Activated CD4-positive, alpha-beta T cell treated with anti-CD3 and anti-CD28 coated beads, Interleukin-2, amount 50 U/mL, for 16 hours (primary cell): ENCODE data around the gene PARVA.

ENCODE experiments used
- DNase-seq: peaks from one replicate; pipeline ENCODE4 v3.0.0-alpha.2; 2020

The PARVA gene

DNA sequence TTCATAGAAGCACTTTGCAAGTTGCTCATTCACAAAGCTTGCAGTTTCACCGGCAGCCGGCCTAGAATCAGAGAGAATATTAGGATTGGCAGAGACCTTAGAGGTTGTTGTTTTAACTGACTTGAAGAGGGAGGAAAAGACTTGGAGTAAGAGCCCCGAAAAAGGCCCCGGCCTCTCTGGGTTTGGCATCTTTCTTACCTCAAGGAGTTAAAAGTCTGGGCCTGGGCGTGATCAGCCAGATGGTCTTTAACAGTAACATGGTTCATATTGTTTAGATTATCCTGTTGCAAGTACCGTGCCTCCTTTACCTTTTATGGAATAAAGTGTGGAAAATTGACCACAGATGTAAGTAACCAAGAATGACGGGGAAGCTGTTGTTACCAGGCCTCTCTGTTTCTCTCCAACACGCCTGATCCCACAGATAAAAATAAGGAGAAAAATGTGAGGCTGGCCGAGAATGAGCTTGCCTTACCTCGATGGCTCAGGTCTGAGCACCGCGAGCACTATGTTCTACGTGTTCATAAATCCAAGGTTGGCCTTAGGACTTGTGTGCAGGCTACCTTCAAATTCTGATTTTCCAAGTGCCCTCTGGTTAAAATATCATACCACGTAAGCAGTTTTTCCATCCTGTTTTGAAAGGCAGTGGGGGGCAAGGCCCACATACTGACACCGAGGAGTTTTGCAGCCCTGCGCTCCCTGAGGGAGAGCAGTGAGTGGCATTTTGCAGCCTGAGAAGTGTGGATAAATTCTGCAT is 56.4 kb downstream of the PARVA start:
- no peak for DNase-seq

DNA sequence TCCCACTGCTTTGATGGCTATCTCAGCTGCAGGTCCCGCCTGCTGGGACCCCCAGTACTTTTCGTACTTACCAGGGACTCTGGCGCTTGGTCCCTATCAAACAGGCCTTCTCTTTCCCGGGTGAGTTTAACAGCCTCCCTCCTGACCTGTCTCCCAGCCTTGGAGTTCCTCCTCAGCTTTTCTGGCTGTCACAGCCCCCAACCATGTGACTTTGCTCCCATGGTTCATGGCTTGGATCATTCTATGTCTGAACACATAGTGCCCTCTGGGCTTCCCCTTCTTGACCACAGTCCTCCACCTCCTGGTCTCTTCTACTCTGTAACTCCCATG is 56.9 kb downstream of the PARVA start:
- DNase-seq: no peak

DNA sequence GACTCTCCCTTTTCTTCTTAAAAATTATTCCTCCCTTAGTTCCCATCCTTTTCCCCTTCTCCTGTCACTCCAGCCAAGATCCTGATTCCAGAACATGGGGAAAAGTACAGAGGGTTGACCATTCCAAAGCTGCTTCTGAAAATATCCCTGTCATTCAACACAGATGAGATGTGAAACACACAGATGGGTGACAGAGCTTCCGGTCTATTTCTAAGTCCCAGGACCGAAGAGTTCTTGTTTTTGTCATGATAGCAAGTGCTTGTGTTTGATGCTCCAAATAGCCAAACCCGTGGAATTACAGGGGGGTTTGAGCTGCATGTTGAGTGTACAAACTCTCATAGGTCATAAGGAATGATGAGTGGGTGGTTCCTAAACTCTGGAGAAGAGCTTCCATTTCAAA is 57.9 kb downstream of the PARVA start:
- no peak for DNase-seq

DNA sequence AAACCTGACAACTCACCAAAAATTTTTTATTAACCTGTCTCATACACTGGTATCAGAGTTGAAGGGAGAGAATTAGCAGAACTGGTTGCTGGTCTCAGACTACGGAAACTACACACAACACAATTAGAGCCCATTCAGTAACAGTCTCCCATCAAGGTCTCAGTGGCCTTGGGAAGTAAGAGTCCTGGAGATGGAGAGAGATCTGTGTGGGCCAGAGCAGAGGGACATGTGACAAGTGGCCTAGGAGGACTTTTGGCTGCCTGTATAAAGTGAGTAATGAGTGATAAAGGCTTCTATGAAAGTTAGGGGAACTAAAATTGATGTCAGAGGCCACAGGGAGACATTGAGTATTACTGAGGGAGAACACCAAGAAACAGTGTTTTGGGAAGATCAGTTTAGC is 58.9 kb downstream of the PARVA start:
- no peak for DNase-seq

DNA sequence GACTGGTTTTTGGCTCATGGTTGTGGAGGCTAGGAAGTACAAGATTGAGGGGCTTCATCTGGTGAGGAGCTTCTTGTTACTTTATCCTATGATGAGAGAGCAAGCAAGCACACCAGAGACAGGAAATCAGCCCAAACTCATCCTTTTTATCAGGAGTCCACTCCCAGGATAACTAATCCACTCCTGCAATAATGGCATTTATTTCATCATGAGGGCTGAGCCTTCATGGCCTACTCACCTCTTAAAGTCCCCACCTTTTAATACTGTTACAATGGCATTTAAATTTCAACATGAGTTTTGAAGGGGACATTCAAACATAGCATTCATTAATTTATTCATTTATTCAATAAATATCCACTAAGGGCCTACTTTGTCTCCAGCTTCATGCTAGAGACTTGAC is 60.9 kb downstream of the PARVA start:
- no peak for DNase-seq

DNA sequence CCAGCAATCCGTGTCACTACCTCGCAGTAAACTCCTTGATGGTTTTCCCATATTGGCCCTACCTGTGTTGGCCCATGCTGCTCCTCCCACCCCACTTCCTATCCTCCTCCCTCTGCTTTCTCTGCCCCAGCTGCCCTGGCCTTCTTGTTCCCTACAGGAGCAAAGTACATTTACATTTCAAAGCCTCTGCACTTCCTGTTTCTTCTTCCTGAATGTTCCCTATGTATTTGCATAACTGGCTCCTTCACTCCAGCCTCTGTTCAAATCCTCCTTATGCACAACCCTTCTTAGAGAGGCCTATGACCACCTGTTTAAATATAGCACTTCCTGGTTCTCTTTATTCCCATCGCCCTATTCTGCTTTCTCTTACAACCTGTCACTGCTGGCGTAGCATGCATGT is 62.2 kb downstream of the PARVA start:
- DNase-seq: no peak

DNA sequence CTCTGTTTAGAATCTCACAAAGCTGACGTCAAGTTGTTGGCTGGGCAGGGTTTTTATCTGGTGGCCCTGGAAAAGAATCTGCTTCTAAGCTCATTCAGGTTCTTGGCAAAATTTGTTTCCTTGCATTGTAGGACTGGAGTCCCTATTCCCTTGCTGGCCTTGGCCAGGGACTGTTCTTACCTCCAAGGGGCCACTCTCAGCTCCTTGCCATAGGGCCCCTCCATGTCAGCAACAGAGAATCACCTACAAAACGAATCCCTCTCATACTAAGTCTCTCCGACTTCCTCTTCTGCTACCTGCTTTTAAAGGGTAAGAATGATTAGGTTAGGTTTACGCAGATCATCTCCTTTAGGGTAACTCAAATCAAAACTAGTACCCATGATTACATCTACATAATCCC is 63.2 kb downstream of the PARVA start:
- no peak for DNase-seq

DNA sequence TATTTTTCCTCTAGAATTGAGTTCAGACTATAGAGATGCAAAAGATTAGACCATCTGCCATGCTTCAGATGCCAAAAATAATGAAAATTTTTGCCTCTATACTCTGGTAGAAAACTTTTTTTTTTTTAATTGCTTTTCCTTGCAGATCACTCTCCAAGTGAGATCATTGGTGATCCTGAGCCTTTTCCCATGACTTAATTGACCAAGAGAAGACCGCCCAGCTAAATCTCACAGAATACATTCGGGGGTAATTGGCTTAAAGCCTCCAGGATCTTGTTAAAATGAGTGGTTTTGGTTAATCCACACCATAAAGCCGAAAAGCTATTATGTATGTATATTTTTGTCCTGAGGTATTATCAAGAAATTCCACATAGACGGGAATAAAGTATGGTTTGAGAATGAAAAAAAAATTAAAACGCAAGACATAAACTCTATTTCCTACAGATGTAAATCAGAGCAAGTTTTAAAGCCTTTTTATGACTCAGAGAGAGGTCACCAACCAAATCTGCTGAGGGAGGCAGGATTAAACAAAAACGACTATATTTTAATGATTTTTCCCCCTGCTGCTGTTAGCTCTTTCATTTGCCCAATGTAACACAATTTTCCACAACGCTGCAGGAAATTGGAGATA is 64.0 kb downstream of the PARVA start:
- DNase-seq: no peak

DNA sequence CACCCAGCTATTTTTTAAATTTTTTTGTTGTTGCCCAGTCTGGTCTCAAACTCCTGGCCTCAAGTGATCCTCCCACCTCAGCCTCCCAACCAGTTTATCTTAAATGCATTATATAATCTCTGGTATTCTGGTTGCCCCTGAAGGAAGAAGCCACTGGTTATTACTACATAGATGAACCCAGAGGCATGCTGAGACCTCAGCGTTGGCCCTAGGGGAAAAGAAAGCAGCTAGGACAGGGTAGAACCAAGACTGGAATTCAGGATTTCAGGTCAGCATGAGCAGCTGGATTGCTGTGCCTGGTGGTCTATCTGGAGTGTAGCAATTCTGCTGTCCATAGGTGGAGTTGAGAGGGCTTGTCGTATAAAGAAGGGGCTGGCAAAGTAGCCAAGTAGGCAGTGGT is 67.2 kb downstream of the PARVA start:
- DNase-seq: no peak

DNA sequence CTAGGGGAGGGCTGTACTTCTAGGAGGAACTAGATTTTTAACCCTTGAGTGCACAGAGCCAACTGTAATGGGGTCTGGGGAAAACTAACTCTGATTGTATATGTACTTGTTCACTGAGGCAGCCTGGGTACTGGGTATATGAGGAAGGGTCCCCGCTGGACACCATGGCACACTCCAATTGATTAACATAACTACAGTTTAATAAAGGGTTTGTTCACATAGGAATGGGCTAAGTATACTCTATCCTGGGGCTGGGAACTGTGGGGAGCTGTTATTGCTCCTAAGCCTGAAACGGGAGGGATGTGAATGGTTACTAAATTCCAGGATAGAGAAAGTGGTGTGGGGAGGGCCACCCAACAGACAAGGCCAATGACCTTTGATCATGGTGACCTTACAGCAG is 67.6 kb downstream of the PARVA start:
- DNase-seq: no peak

DNA sequence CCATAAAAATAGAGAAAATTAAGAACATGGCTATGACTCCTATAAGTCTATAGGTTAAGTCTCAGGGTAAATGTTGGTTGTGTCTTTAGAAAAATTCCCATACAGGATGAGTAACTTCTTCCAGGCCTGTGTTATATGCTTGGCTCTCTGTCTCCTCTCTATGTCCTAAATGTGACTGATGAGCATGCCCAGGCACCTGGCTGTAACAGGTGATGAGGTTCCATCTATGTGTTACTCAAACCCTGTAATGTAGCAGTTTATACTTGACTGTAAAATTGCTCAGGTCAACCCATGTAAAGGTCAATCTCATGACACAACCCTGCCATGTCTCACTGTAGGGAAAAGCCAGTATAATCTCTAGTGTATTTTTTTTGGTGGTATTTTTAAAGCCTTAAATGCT is 69.5 kb downstream of the PARVA start:
- DNase-seq: no peak

DNA sequence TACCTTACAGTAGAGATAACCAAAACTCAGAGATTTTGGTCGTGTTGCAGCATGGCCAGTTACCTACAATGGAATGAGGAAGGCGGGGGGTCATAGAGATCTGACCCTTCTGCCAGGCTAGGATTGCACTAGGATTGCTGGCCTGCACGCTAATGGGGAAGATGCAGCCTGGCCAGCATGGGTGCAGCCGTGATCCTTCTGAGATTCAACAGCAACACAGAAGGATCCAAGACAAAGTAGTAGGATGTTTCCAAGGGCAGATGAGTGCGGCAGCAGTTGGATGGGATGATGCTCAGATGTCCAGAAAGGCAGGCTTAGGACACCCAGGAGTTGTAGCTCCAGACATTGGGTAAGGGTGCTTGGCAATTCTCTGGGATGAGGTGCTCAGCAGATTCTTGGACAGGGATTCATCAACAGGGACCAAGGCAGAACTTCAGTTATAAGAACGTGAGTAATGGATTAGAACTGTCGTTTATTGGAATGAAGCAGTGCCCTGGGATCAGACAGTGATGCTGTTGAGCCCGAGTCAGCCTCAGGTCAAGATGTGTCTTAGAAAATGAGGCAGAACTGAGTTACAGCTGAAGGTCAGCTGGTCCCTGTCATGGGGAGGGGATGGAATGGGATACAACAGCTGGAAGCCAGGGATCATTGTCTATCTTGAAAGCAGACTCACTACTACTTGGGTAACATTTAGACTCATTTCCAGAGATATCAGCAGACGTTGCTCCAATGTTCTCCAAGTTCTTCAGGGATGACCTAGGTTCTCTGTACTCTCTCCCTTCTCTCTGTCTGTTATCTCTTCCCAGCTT is 71.0 kb downstream of the PARVA start:
- DNase-seq: no peak

DNA sequence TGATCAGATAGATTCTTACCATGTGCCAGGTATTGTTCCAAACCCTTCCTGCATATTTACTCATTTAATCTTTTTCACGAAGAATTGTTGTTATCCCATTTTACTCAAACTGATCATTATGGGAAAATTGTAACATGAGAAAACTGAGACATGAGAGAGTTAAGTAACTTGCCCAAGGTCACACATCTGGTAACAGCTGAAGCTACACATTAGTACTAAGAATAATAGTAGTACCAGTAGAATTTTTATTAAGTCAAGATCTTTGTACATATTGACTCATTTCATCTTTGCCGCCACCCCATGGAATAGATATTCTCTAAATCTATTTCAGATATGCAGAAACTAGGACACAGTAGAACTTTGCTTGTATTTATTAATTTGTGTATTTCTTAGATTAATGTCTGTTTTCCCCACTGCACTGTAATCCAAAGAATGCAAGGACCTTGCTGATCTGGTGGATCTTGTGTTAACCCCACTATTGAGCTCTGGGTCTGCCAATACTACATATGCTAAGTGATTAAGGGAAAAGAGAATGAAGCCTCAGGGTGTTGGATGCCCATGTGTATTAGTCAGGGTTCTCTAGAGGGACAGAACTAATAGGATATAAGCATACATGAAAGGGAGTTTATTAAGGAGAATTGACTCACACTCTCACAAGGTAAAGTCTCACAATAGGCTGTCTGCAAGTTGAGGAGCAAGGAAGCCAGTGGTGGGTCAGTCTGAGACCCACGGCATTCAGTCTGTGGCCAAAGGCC is 72.8 kb downstream of the PARVA start:
- DNase-seq: no peak

DNA sequence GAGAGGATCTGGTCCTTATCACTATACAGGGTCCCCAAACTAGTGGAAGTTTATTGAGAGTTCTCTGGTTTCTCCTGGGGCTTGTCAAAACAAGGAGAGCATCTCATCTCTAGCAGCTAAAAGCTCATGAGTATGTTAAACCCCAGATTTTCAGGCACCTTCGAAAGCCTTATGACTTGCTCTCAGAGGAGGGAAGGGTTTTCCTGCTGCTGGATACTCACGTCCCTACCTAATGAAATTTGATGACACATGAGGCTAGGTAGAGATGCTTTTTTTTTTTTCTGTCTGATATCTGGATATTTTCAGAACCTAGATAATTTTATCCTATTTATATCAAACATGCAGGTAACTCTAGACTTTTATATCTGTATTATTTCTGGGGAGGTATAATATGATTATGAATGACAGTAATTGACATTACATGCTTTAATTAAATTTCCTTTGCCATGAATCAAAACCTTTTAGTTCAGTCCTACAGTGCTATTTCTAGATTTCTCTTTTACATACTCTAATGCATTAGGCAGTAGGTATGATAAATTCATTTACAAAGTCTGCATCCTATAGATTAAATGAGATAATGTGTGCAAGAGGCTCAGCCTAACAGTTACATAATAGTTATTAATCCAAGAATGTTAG is 73.9 kb downstream of the PARVA start:
- no peak for DNase-seq

DNA sequence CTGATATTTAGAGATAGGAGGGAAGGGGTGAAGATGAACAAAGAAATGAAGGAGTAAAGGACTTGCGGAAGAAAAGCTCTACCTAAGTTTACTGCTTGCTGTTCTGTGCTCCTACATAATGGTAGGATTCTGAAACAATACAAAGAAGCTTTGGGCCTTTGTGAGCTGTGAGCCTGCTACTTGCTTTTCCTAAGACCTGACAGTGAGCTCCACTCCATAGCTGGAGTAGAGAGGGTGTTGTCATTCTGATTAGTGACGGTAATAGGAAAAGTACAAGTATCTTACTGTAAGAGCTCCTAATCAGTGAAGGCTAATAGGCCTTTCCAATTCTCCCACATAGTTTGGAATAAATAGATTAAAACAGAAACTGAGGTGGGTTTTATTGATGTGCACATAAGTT is 75.9 kb downstream of the PARVA start:
- no peak for DNase-seq

DNA sequence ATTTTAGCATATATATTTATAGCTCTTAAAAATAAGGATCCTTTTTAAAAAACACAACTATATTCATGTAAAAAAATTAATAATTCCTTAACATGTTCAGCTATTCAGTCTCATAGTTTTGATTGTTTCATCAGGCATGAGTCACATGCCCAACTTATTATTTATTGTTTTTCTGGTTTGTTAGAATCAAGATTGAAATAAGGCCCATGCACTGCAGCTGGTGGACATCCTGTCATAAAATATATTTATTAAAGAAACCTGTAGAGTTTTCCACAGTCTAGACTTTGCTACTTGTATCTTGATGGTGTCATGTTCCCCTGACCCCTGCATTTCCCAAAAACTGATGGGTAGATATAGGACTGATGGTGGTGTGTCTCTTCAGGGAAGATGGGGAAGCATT is 77.4 kb downstream of the PARVA start:
- DNase-seq: no peak

DNA sequence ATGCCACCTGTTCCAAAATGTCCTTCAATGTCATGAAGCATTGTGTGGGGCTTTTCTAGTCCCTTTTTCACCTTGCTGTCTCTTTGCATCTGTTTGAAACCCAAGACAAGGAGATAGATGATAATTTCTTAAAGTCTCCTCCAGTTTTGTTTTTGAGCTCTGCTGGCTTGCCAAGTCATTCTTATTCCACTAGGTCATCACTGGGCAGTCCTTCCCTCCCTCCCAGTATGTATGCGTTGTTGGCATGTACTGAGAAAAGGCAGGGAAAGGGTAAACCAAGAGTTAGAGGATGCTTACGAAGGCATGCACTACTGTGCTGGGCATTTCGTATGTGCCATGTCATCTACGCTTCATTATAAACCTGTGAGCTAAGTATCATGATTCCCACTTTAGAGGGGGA is 78.6 kb downstream of the PARVA start:
- no peak for DNase-seq

DNA sequence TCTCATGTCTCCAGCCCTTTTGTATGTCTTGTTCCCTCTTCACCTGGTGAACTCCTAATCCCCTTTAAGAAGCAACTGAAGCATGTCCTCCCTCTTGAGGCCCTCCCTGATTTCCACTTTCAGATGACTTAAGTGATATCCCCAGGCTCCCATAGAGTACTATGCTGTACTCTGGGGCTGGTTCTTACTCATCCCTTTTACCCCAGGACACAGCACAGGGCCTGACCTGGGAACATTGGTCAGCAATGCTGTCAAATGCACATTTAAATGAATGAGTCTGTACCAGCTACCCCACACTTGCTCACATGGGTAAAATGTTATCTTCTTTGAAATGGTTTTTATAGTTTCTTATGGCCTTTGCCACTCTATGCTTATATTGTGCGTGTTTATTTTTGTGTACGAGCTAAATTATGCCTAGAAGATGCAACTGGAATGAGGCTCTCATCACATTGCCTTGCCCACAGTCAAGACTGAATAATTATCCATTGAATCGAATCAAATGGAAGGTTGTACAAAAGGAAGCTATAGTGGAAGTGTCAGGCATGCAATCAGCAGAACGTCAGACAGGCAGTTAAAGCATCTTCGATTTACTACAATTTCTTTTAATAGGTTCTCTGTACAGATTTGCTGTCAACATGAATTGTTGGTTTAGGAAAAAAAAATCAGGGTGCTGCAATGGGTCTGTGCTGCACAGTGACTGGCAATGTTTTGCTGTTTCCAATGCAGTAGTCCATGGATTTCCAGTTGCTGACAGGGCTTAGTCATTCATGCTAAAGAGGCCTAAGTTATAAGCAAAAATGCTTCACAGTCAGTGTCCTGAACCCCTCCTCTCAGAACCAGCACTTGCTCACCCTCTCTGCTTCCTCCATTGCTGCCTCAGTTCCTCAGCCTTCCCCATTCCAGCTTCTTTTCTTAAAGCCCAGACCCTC is 79.5 kb downstream of the PARVA start:
- DNase-seq: no peak

DNA sequence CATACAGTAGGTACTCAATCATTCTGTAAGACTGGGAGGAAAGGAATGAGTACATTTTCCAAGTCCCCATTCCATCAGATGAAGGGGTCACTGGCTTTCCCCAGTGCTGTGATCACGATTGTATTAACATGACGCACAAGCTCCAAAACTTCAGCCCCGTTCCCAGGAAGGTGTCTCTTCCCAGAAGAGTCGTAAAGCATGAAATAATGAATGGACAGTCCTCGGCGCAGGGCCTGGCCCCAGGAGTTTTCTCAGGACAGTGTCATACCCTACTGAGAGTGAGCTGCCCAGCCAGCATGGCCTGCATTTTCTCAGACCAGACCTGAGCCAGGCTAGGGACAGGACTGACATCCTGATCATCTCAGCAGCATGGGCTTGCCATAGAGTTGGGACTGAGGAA is 80.7 kb downstream of the PARVA start:
- DNase-seq: no peak

DNA sequence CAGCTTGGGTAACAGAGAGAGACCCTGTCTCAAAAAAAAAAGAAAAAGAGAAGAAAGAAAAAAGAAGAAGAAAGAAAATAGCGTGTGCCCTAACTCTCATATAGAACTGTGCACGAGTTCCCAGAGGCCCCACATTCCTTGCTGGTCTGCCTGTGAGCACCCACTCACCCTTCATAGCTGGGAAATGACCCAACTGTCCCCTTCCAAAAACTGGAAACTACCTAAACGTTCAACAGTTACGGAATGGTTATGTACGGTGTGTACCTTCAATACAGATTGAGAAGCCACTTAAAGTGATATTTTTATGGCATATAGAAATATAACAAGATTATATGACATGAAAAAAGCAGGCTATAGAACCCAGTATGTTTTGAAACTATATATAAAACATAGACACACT is 82.0 kb downstream of the PARVA start:
- no peak for DNase-seq

DNA sequence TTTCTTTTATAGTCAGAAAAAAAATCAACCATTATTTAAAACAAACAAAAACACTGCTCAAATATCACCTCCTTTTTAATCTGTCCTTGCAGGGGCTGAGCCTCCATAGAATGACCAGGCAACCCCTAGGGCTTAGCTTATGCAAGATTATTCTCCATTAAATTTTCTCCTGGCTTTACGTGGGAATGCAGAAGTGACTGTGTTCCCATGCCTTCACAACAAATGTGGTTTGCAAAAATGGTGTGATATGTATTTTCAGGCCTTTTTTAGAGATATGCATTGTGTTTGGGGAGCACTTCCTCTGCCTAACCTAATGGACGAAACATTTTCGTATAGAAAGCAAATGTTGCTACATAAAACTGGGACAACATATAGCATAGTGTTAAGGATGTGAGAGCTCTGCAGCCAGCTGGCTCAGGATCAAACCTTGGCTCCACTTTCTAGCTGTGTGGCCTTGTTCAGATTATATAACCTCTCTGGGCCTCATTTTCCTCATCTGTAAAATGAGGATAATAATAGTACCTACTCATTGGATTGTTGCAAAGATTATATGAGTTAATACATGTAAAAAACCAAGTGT is 82.6 kb downstream of the PARVA start:
- DNase-seq: no peak

DNA sequence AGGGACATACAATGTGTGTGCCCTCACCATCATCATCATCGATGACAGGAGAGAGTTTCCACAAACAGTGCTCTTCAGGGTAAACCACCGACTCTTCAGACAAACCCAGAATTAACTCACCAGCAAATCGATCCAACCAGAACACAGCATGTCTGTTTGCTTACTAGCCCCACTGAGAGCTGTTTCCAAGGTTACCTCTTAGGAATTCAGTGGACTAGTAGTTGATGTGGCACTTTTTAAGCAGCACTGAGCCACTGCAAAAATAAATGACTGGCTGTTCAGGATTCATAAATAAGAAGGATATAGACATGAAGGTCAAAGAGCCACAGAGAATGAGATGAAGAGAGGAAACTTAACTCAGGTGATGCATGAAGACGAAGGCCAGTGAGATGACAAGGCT is 83.1 kb downstream of the PARVA start:
- no peak for DNase-seq
